GM18520 (cell line): Measurements from ENCODE around the gene PKNOX2.

Source experiments
- ATAC-seq: cut with Tn5 transposase; IDR thresholded peaks from one replicate; pipeline ENCODE4 v1.9.1; 2021; ENCODE audit not compliant: unreplicated experiment

PKNOX2 gene

DNA sequence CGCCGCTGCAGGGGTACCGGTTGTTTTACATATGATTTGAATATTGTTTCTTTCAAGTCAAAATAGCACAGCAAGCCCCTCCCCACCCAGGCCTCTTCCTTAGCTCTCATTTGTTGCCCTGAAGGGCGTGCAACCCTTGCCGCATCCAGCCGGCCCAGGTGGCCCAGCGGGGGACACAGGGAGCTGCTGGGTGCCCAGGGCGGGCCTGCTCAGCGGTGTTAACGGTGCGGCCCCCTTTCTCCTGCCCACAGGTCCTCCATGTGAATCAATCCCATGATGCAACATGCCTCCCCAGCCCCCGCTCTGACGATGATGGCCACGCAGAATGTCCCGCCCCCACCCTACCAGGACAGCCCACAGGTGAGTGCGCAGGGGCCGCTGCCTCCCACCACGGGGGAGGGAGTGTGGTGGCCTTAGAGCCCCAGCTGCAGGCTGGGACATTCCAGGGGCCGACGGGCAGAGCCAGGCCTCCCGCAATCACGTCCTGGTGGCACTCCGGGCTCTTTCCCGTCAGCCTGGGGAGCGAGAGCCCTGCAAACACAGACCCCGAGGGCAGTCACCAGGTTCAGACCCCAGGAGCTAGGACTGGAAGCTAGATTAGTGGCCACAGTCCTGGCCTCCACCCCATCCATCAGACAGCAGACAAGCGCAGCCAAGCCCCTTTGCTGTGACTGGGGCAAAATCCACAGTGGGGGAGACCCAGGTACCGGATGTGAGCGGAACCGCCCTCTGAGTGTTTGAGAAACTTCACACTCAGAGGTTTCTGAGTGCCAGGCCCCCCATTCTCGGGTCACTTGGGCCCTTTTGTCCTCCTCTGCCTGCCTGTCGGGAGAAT is 186.7 kb downstream of the PKNOX2 start:
- ATAC-seq: no peak

DNA sequence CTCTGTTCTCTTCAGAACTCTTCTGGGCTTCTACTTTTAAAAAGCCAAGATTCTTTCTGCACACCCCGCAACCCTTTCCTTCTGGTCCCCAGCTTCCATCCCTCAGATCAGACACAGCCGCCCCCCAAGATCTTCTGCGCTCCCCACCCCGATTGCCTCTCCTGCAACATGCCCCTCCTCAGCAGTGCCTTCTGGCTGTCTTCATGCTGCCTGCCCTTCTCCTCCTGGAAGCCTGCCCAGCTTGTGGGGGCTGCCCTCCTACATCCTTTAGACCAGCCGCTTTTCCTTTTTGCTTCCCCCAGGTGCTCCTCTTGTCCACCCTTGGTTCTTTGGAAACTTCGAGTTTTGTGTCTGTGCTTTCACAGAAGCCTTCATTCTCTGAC is 187.3 kb downstream of the PKNOX2 start:
- ATAC-seq: no peak

DNA sequence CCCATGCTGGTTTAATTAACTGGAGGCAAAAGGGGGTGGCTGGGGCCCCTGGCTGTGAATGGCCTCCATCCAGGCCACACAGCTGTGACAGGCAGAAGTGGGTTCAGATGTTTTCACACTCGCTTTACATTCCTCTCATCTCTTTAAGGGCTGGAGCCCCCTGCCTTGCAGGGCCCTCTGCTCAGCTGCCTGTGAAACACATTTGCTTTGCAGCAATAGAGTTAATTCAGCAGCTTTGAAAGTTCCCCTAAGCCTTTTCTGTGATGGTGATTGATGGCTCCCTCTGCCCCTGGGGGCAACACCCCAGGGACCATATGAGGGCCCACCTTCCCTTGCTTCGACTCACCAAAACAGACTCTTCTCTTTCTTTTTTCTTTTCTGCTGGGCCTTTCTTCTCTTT is 192.2 kb downstream of the PKNOX2 start:
- ATAC-seq: no peak

DNA sequence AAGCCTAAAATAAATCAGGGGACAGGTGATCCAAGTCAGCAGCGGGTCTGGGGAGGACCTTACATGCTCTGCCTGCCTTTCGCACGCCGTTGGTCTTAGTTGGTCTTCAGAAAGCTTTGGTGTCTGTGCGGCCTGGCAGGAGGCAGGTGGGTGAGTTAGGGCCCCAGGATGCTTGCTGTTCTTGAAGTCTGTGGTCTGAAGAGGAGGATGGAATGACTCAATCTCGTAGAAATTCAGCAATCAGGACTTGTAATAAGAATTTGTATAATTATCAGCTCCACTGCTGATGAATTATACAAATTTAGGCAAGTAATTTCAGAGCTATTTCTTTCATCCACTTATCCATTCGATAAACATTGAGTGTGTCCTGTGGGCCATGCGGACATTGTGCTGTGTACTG is 193.0 kb downstream of the PKNOX2 start:
- ATAC-seq: no peak

DNA sequence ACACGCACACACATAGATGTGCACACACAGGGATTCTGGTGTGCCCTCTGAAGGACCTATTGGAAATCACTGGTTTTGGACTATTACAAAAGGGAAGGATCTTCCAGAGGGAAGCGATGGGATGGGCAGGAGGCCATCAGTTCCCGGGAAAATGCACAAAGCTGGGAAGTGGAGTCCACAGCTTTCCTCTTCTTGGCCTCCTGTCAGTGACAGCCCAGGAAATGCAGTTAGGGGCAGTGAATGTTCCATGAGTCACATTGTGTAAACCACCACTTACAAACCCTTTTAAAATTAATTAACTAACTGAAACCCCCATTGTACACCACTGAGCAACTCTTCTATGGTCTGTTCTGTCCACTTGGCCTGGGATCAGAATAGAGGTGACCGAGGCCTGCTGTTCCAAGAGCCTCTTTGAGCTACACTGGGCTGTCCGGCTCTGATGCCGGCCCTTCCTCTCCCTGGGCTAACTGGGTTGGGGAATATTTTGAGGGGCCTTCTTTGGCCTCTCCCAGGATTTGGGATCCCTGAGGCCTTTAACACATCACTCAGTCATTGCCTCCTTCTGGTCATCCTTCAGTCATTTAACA is 193.8 kb downstream of the PKNOX2 start:
- no peak for ATAC-seq

DNA sequence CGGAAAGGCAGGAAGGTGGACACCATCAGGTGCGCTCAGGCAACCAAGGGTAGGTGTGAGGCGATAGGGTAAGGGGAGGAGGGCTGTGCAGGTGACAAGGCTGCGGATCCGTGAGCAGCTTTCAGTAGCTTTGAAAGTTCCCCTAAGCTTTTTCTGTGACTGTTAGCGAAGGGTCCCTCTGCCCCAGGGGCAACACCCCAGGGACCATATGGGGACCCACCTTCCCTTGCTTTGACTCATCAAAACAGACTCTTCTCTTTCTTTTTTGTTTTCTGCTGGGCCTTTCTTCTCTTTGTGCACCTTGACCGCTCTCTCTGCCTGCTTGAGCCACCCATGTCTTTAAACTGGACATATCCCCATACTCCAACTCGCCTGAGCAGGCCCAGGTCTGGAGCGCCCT is 194.6 kb downstream of the PKNOX2 start:
- no peak for ATAC-seq

DNA sequence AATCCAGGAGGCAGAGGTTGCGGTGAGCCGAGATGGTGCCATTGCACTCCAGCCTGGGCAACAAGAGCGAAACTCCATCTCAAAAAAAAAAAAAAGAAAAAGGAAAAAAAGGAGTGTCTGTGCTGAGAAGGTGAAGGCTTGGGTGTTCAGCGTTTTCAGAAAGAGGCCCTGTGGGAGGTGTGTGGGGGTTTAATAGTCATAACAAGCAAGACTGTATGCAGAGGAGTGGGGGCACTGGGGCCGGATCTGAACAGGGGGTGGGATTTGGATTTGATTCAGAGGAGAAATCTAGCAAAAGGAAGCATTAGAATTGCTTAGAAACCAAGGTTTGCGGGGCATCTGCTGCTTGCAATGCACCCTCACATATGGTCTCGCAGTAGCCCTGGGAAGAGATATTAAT is 195.5 kb downstream of the PKNOX2 start:
- no peak for ATAC-seq

DNA sequence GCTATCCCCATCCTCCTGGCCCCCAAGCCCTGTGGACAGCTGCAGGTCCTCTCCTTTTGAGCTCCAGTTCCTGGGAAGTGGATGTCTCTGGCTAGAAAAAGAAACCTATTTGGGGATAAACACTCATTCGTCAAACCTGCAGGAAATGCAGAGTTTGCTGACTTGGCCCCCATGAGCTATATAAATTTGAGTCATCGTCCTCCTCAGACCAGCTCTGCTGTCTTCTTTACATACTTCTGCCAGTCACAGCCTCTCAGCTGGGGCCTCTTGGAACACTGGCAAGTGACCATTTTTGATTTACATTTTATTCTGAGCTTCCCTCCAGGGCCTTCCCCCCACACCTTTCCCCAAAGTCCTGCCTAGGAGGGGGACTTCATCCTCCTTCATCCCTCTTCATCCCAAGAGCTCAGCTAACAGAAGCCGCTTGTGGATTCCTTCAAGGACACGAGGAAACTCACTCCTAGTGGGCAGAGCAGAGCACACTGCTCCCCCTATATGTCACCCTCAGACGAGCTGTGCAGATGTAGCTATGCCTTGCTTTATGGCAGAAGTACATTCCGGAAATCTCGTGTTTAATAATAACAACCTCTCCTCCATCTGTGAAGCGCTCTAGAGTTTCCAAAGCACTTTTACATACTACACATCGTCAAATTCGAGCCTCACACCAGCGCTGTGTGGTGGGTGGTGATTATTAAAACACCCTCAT is 199.7 kb downstream of the PKNOX2 start:
- ATAC-seq: no peak

DNA sequence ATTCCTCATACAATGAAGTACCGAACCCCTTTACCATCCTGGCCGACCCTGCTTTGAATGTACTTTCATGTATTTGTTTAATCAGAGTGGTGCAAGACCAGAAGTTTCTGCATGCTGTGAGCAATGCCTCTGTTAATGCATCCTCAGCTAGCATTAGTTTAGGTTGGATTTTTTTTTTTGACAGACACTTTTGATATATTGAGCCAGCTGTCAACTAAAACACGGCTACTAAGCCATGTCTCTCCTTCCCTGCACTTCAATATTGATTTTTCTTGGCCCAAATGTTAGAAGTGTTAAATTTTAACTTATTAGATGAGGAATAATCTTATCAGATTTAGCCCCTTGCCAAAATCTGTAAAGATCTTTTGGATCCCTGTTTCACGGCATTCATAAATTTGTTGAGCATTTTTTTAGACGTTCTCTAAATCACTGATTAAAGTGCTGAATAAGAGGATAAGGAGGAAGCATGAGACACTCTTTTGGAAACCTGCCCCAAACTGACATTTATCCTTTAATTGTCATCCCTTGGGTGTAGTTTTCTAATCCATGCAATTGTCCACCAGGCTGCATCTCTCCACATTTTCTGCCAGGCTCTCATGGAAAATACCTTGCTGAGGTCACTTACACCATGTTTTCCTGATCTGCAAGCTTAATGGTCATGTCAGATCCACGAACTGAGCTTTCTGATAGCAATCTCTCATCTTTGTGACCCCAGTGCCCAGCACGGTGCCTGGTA is 200.8 kb downstream of the PKNOX2 start:
- ATAC-seq: no peak

DNA sequence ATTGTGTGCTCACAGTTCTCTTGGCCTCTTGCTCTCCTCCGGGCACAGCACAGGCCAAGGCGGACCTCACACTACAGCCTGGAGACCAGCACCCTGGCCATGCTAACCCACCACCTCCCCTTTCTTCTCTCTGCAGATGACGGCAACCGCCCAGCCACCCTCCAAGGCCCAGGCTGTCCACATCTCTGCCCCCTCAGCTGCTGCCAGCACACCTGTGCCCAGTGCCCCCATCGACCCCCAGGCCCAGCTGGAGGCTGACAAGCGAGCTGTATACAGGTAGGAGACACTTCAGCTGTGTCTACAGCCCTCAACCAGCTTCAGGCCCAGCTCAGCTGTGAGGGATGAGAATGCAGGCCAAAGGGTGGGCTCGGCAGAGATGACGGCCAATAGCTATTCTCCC is 203.2 kb downstream of the PKNOX2 start:
- ATAC-seq: no peak

DNA sequence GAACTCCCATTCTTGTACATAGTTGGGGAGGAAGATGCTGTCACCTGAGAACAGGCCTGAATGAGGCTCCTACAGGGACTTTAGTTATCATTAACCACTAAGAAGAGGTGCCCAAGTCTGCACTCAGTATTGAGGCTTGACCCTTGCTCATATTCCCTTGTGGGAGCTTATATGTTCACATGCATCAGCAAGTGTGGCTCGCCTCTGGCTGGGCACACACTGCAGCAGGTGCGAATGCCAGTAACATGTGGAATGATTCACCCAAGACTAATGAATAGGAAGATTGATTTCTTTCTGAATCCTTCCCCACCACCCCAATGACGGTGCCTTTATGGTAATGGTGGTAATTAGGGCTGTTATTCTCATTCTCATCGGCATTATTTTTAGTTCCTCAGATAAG is 204.2 kb downstream of the PKNOX2 start:
- ATAC-seq: no peak

DNA sequence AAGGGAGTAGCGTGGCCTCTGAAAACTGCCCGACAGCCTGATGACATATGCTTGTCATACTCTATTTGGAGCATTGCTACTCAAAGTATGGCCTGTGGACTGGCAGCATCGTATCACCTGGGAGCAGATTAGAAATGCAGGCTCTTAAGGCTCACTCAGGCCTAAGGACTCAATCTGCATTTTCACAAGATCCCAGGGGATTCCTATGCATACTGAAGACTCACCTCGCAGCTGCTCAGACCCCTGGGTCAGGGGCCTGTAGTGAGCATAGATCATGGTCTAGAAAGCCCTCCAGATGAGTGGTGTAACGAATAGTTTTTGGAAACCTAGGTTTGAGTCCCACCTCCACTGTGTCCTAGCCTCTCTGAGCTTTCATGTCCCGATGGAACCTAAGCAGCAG is 205.3 kb downstream of the PKNOX2 start:
- no peak for ATAC-seq

DNA sequence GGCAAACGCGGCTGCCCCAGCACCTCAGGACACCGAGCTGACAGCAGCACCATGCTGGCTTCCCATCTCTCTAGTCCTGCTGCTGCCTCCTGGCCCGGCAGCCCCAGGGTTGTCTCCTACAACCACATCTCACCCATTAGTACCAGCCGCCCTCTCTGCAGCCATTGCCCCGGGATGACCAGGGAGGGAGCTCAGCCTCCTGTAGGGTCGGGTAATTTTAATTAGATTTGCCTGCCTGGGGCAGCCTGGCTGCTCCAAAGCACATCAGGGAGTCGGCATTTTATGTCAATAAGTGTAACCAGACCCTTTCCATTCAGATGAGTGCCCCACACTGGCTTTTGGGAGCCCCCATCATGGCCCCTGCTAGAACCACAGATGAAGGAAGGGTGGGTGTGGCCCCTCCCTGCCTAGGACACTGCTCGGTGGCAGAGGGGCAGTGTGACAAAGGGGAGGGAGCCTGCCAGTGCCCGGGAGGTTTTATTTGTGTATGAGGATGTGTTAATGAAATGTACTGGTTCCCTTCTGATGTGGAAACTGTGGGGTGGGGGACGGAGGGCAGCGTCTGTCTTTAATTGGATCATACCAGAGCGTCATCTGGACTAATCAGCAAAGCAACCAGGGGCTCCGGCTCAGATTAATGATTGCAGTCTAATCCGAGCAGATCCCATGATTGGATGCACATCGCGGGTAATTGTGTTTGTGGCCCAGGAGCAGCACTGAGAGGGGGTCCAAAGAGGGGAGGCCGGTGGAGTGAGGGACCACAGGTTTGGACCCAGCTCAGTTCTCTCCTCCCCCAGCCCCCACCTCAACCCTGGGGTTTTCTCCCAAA is 206.2 kb downstream of the PKNOX2 start:
- no peak for ATAC-seq

DNA sequence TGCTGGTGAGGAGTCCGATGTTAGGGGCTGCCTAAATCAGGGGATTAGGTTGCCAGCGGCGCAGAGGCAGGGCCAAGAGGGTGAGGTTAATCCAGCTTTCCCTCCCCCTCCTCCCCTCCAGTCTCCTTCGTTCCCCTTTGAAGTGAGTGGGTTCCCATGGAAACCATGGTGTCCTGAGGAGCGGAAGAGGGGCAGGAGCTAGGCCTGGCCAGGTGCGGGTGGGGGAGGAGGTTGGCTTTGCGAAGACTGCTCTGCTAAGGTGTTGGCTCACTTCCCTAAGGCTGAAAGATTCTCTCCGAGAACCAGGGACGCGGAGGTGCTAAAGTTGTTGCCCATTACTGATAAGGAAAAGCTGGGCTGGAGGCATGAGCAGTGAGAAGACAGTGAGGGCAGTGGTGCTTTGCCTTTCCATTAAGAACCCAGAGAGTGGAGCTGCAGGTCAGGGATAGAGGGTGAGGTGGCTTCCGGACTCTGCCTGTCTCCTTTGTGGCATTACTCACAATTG is 206.9 kb downstream of the PKNOX2 start:
- no peak for ATAC-seq

DNA sequence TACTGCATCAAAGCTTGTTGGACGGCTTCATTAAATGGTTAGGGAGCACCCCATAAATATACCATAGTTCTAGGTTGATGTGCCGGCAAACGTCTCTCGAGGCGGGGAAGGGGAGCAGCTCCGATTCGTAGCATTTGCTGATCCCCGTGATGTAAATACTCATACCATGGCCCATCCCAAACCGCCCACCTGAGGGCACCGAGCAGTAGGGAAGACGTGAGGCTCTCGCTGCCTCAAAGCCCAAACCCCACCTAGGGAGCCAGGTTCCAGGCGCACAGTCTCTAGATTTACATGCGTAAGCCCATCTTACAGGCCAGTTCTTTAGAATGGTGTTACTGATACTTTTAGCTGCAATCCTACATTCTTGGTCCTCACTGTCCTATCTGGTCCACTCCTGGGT is 207.5 kb downstream of the PKNOX2 start:
- ATAC-seq: no peak

DNA sequence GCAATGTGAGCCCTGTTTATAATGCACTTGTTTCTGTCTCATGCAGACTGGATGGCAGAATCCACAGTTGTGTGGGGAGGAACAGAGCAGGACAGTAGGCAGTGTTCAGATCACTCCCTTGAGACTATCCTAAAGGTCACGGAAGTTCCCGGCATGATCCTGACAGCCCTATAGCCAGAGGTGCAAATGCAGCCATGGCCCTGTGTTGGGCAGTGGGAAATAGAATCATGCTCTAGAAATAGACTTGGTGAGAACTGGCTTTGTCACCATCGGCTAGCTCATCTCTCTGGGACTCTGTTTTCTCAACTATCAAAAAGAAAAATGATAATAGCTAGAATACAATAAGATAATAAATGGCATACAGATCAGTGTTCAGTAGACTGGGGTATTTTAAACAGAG is 208.4 kb downstream of the PKNOX2 start:
- ATAC-seq: no peak

DNA sequence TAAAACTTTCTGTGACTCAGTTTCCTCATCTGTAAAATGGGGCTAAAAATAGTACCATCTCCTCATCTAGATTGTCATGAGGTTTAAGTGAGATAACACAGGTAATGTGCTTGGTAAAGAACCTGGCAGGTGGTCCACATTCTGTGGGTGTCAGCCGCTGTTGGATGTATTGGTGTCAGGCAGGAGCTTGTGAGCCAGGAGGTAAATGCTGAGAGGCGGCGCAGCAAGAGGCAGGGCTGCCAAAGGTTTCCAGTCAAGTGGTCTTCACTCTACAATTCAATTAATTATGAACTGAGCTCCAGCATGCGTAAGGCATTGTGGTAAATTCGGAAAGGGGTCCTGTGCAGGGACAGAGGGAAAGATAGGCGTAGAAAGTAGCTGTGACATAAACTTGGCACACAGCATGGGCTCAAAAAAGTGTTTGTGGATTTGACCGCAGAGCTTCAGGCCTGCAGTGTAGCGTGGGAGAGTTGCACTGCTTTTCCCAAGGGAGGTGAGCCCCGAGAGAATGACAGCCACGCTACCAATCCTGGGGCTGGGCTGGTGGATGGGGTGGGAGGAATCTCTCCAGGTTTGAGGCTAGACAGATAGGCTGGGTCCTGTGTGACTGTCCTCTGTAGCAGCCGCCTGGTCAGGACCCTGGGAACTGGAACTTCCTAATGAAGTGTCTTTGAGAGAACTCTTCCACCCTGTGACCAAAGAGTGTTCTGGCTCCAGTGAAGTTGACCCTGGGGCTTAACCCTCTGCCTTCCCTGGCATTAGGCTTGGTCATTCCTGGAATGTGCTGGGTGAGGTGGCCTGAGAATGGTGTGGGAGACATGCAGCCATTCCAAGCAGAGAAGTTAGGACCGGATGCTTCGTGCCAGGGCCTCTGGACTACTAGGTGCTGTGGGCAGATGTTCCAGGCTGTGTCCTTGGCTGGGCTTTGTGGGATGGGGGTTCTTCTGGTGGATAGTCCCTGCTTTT is 209.2 kb downstream of the PKNOX2 start:
- no peak for ATAC-seq

DNA sequence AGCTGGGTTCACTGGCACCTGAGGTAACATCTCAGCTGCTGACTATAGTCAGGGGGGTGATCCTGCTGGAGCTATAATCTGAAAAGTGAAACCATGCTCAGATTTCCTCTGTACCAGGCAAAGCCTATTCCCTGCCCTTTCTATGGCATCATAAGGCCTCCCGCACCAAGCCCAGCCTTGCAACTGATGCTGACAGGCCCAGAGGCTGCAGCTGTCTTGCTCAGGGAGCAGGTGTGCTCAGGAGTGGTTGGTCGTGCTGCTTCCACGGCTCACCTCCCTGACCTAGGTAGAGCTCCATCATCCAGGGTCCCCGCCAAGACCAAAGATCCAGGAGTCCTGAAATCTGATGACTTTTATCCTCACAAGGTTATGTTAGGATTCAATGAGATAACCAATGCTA is 209.8 kb downstream of the PKNOX2 start:
- ATAC-seq: no peak

DNA sequence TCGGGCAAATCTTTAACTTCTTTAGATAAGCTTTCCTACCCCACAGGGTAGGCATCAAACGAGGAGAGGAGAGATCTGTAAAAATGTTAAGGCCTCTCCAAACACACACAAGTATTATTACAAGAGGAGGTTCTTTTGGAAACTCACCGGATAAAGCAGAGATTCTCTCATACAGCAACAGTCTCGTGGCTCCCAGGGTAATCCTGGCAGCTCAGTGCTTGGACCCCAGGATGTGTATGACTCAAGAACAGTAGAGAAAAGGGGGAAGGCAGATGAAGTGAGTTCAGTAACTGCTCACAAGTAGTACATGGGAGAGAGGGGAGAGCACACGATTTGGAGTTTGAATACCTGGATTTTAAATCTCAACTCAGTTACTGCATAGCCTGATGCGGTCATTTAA is 210.6 kb downstream of the PKNOX2 start:
- ATAC-seq: no peak
